Activated naive CD8-positive, alpha-beta T cell treated with anti-CD3 and anti-CD28 coated beads, Interleukin-2, amount 10 ng/mL, durations not matched to agents 7 days and 5 days (primary cell): ENCODE results near the gene ACTL6A. TPM values are rescaled to one million over a fixed set of nuclear protein-coding genes. Genes with fewer than 3 reads are reported as not detected.

Experiments used
- ATAC-seq: fragments of 150-1000 bp; cut with Tn5 transposase; one replicate; pipeline ENCODE4 v1.10.0; 2021; ENCODE audit warnings: low read depth, moderate library complexity
- POLR2A ChIA-PET: fragments of 350-600 bp; sonication (Branson Sonifier 250); formaldehyde crosslinking; loops from one replicate; lab custom pipeline; 2021; ENCODE audit warnings: antibody characterized with exemption; lab: Charles Lee
- DNase-seq: peaks from one replicate; pipeline ENCODE4 v3.0.0; 2021
- H3K27ac Mint-ChIP-seq: one replicate; pipeline ENCODE4 v1.8.0; 2022; ENCODE audit warnings: mild to moderate bottlenecking, mixed read lengths
- H3K27me3 Mint-ChIP-seq: one replicate; pipeline ENCODE4 v1.8.0; 2022; ENCODE audit warnings: mild to moderate bottlenecking, moderate library complexity, mixed read lengths
- H3K36me3 Mint-ChIP-seq: one replicate; pipeline ENCODE4 v1.8.0; 2021; ENCODE audit warnings: mild to moderate bottlenecking, mixed read lengths
- H3K4me1 Mint-ChIP-seq: one replicate; pipeline ENCODE4 v1.8.0; 2021; ENCODE audit warnings: mixed read lengths
- H3K4me3 Mint-ChIP-seq: one replicate; pipeline ENCODE4 v1.8.0; 2022; ENCODE audit warnings: mild to moderate bottlenecking, moderate library complexity, mixed read lengths
- H3K9me3 Mint-ChIP-seq: one replicate; pipeline ENCODE4 v1.8.0; 2021; ENCODE audit warnings: mixed read lengths
- total RNA-seq, 2 experiments: library from RNA; stranded (reverse); gene quantifications; one replicate each; pipeline ENCODE4 v1.2.3, GENCODE V29; 2021

ACTL6A gene
- total RNA-seq, 2 experiments from 2014 or later, result 72.1 to 74.4 TPM

- Mint-ChIP-seq H3K4me3 (no peak overlapping the region), H3K27ac (no peak overlapping the region), H3K4me1 (peaks cover 2% of the 10 kb centered on the region), H3K36me3 (no peaks in the 10 kb centered on the region), H3K9me3 (no peaks in the 10 kb centered on the region), H3K27me3 (peaks cover 7% of the 10 kb centered on the region)
- POLR2A ChIA-PET, result no interaction called here
- ATAC-seq, result no peak
- DNase-seq, result no peak
These were observed 15.9 kb upstream of the ACTL6A start for GRCh38 chr3:179546814-179547241.

- peaks cover 4% of the 10 kb centered on the region for H3K27me3 Mint-ChIP-seq
- H3K36me3 Mint-ChIP-seq, result no peaks in the 10 kb centered on the region
- POLR2A ChIA-PET, result no interaction called here
- no peaks in the 10 kb centered on the region for H3K9me3 Mint-ChIP-seq
- peaks cover 2% of the 10 kb centered on the region for H3K4me1 Mint-ChIP-seq
- ATAC-seq, result no peak
- DNase-seq, result no peak
- no peak overlapping the region for H3K27ac Mint-ChIP-seq
- H3K4me3 Mint-ChIP-seq, result no peak overlapping the region
These were observed 11.2 kb upstream of the ACTL6A start for GRCh38 chr3:179551349-179552105.

- POLR2A ChIA-PET, result interaction anchor here (0.7 kb wide), 1 partner anchor 214 kb away, joined by 5 read pairs; no protein-coding TSS in a partner anchor
- no peak overlapping the region for H3K27ac Mint-ChIP-seq
- peaks cover 11% of the 10 kb centered on the region for H3K4me1 Mint-ChIP-seq
- H3K9me3 Mint-ChIP-seq, result no peaks in the 10 kb centered on the region
- peak; percentile 53 for DNase-seq
- H3K27me3 Mint-ChIP-seq, result peaks cover 14% of the 10 kb centered on the region
- H3K36me3 Mint-ChIP-seq, result no peaks in the 10 kb centered on the region
- no peak overlapping the region for H3K4me3 Mint-ChIP-seq
- no peak for ATAC-seq
These were observed 3.9 kb upstream of the ACTL6A start for GRCh38 chr3:179558742-179559364.

- no peaks in the 10 kb centered on the region for H3K36me3 Mint-ChIP-seq
- no peaks in the 10 kb centered on the region for H3K9me3 Mint-ChIP-seq
- DNase-seq (no peak), ATAC-seq (no peak)
- H3K4me1 Mint-ChIP-seq, result peaks cover 24% of the 10 kb centered on the region
- peaks cover 11% of the 10 kb centered on the region for H3K27me3 Mint-ChIP-seq
- no peak overlapping the region for H3K27ac Mint-ChIP-seq
- POLR2A ChIA-PET, result no interaction called here
- H3K4me3 Mint-ChIP-seq, result no peak overlapping the region
These were observed 1.9 kb upstream of the ACTL6A start for GRCh38 chr3:179560791-179561190.

GRCh38 chr3:179563271-179563783 lies 601 bp downstream of the ACTL6A start:
- H3K4me3 Mint-ChIP-seq, result peak overlapping the region; percentile 98
- peaks cover 2% of the 10 kb centered on the region for H3K36me3 Mint-ChIP-seq
- POLR2A ChIA-PET, result interaction anchor here (0.6 to 1.2 kb wide), 4 partner anchors 15 to 216 kb away, joined by 3 to 6 read pairs (median 4); partner anchors contain the start of genes MRPL47 and NDUFB5
- peaks cover 8% of the 10 kb centered on the region for H3K27me3 Mint-ChIP-seq
- DNase-seq (peak; percentile 70), ATAC-seq (peak; percentile 57)
- H3K4me1 Mint-ChIP-seq, result peaks cover 29% of the 10 kb centered on the region
- peak overlapping the region; percentile 54 for H3K27ac Mint-ChIP-seq
- no peaks in the 10 kb centered on the region for H3K9me3 Mint-ChIP-seq

- Mint-ChIP-seq H3K27ac (peak overlapping the region; percentile 39), H3K36me3 (peaks cover 3% of the 10 kb centered on the region), H3K4me1 (peaks cover 30% of the 10 kb centered on the region), H3K4me3 (peak overlapping the region; percentile 1), H3K27me3 (peaks cover 3% of the 10 kb centered on the region), H3K9me3 (no peaks in the 10 kb centered on the region)
- POLR2A ChIA-PET, result interaction anchor here (1.2 to 1.4 kb wide), 2 partner anchors 38 to 39 kb away, joined by 3 to 4 read pairs; partner anchors contain the start of genes MRPL47 and NDUFB5
- DNase-seq (no peak), ATAC-seq (no peak)
These were observed 2.8 kb downstream of the ACTL6A start for GRCh38 chr3:179565496-179565895.

- Mint-ChIP-seq H3K27me3 (no peaks in the 10 kb centered on the region), H3K9me3 (no peaks in the 10 kb centered on the region), H3K4me3 (no peak overlapping the region), H3K27ac (no peak overlapping the region), H3K36me3 (peaks cover 24% of the 10 kb centered on the region), H3K4me1 (no peaks in the 10 kb centered on the region)
- no peak for DNase-seq
- no peak for ATAC-seq
- POLR2A ChIA-PET, result no interaction called here
These were observed 18.3 kb downstream of the ACTL6A start for GRCh38 chr3:179580992-179581391.

GRCh38 chr3:179589143-179589542 lies 26.4 kb downstream of the ACTL6A start:
- H3K4me1 Mint-ChIP-seq, result no peaks in the 10 kb centered on the region
- H3K36me3 Mint-ChIP-seq, result peaks cover 18% of the 10 kb centered on the region
- H3K27me3 Mint-ChIP-seq, result no peaks in the 10 kb centered on the region
- no peak overlapping the region for H3K4me3 Mint-ChIP-seq
- no peak for DNase-seq
- H3K9me3 Mint-ChIP-seq, result no peaks in the 10 kb centered on the region
- no peak overlapping the region for H3K27ac Mint-ChIP-seq
- ATAC-seq, result no peak
- POLR2A ChIA-PET, result no interaction called here

- Mint-ChIP-seq H3K27ac (no peak overlapping the region), H3K9me3 (no peaks in the 10 kb centered on the region), H3K27me3 (no peaks in the 10 kb centered on the region), H3K4me3 (no peak overlapping the region), H3K36me3 (peaks cover 19% of the 10 kb centered on the region), H3K4me1 (no peaks in the 10 kb centered on the region)
- POLR2A ChIA-PET, result interaction anchor here (0.6 kb wide), 1 partner anchor 59 kb away, joined by 3 read pairs; no protein-coding TSS in a partner anchor
- DNase-seq (no peak), ATAC-seq (no peak)
These were observed 27.9 kb downstream of the ACTL6A start for GRCh38 chr3:179590669-179591068.

GRCh38 chr3:179591313-179591712 lies 28.6 kb downstream of the ACTL6A start:
- peaks cover 17% of the 10 kb centered on the region for H3K36me3 Mint-ChIP-seq
- no peak overlapping the region for H3K27ac Mint-ChIP-seq
- H3K4me3 Mint-ChIP-seq, result no peak overlapping the region
- POLR2A ChIA-PET, result no interaction called here
- DNase-seq (no peak), ATAC-seq (no peak)
- no peaks in the 10 kb centered on the region for H3K27me3 Mint-ChIP-seq
- no peaks in the 10 kb centered on the region for H3K4me1 Mint-ChIP-seq
- H3K9me3 Mint-ChIP-seq, result no peaks in the 10 kb centered on the region

GRCh38 chr3:179599531-179599930 lies 36.8 kb downstream of the ACTL6A start:
- Mint-ChIP-seq H3K9me3 (no peaks in the 10 kb centered on the region), H3K4me3 (no peak overlapping the region), H3K36me3 (peaks cover 11% of the 10 kb centered on the region), H3K4me1 (peaks cover 5% of the 10 kb centered on the region), H3K27ac (no peak overlapping the region), H3K27me3 (no peaks in the 10 kb centered on the region)
- POLR2A ChIA-PET, result no interaction called here
- ATAC-seq (no peak), DNase-seq (no peak)

- Mint-ChIP-seq H3K27ac (peak overlapping the region; percentile 99), H3K4me3 (peak overlapping the region; percentile 90), H3K27me3 (no peaks in the 10 kb centered on the region), H3K9me3 (no peaks in the 10 kb centered on the region), H3K36me3 (peaks cover 13% of the 10 kb centered on the region), H3K4me1 (peaks cover 19% of the 10 kb centered on the region)
- DNase-seq (no peak), ATAC-seq (no peak)
- POLR2A ChIA-PET, result interaction anchor here (0.7 kb wide), 2 partner anchors 39 to 46 kb away, joined by 3 read pairs; no protein-coding TSS in a partner anchor
These were observed 40.6 kb downstream of the ACTL6A start for GRCh38 chr3:179603321-179603720.

GRCh38 chr3:179603831-179604230 lies 41.1 kb downstream of the ACTL6A start:
- Mint-ChIP-seq H3K36me3 (peaks cover 13% of the 10 kb centered on the region), H3K4me3 (peak overlapping the region; percentile 90), H3K27me3 (no peaks in the 10 kb centered on the region), H3K9me3 (no peaks in the 10 kb centered on the region), H3K4me1 (peaks cover 21% of the 10 kb centered on the region), H3K27ac (peak overlapping the region; percentile 99)
- POLR2A ChIA-PET, result interaction anchor here (0.7 to 2.3 kb wide), 3 partner anchors 39 to 50 kb away, joined by 3 to 6 read pairs (median 3); no protein-coding TSS in a partner anchor
- no peak for DNase-seq
- ATAC-seq, result no peak
